Tibial nerve (tissue), 4 donors: Measurements from ENCODE around the gene ERC2. TPM values are rescaled to one million over a fixed set of nuclear protein-coding genes. Genes with fewer than 3 reads are reported as not detected.

Source experiments
- DNase-seq, 2 donors: peaks; one replicate each; pipeline ENCODE4 v3.0.0-alpha.2; 2019; ENCODE audit warnings: low spot score in 2 of 2
- H3K27ac ChIP-seq, 4 donors: fragments of 200-600 bp; sonication (generic) in 3 of 4; one replicate each; pipeline ENCODE4 v1.5.1; 2017 to 2019; ENCODE audit warnings: mild to moderate bottlenecking in 1 of 4
- H3K27me3 ChIP-seq, 2 donors: fragments of 200-600 bp; sonication (generic) in 1 of 2; one replicate each; pipeline versions ENCODE4 v1.5.1 to v1.6.0; 2017 to 2019
- H3K36me3 ChIP-seq, 3 donors: fragments of 200-600 bp; sonication (generic); one replicate each; pipeline ENCODE4 v1.5.1; 2018 to 2019
- H3K4me1 ChIP-seq, 4 donors: fragments of 200-600 bp; sonication (generic) in 3 of 4; one replicate each; pipeline ENCODE4 v1.5.1; 2017 to 2019
- H3K4me3 ChIP-seq, 4 donors: fragments of 200-600 bp; sonication (generic) in 3 of 4; one replicate each; pipeline ENCODE4 v1.5.1; 2017 to 2019; ENCODE audit warnings: mild to moderate bottlenecking in 1 of 4, moderate library complexity in 1 of 4
- H3K9me3 ChIP-seq, 4 donors: fragments of 200-600 bp; sonication (generic) in 3 of 4; one replicate each; pipeline ENCODE4 v1.5.1; 2017 to 2019
- EP300 ChIP-seq, 2 donors: sonication (generic); formaldehyde crosslinking; IDR thresholded peaks; one replicate each; pipeline ENCODE4 v1.6.1; 2017; ENCODE audit warnings: antibody characterized with exemption in 2 of 2, mild to moderate bottlenecking in 1 of 2
- POLR2A ChIP-seq, 2 donors: fragments of 450-650 bp; IDR thresholded peaks; one replicate each; pipeline ENCODE4 v1.6.1; 2017; ENCODE audit warnings: antibody characterized with exemption in 2 of 2, mild to moderate bottlenecking in 2 of 2, moderate library complexity in 2 of 2
- WGBS, 2 donors: methylation state at CpG; one replicate each; pipeline ENCODE4 v1.1.5; 2018; 5-methylcytosine and 5-hydroxymethylcytosine counted together
- total RNA-seq, 4 donors: library from RNA; depleted of rRNA; stranded (reverse); fragments of >200 nt; gene quantifications; one replicate each; pipeline ENCODE4 v1.1.0, GENCODE V29; 2016
- TF ChIP-seq, protein P1 (sequence below), 5 experiments: fragments of 200-600 bp in 3 of 5; fragments of 450-650 bp in 2 of 5; sonication (generic) in 3 of 5; IDR thresholded peaks; one replicate each; pipeline ENCODE4 v1.5.1; 2016 to 2019; ENCODE audit warnings: antibody characterized with exemption in 5 of 5, mild to moderate bottlenecking in 3 of 5, moderate library complexity in 2 of 5

Gene ERC2
- total RNA-seq, 4 donors from 2014 or later: 0.84 to 0.98 (median 0.90) TPM; not detected in 1

- TF ChIP-seq, protein P1, sequence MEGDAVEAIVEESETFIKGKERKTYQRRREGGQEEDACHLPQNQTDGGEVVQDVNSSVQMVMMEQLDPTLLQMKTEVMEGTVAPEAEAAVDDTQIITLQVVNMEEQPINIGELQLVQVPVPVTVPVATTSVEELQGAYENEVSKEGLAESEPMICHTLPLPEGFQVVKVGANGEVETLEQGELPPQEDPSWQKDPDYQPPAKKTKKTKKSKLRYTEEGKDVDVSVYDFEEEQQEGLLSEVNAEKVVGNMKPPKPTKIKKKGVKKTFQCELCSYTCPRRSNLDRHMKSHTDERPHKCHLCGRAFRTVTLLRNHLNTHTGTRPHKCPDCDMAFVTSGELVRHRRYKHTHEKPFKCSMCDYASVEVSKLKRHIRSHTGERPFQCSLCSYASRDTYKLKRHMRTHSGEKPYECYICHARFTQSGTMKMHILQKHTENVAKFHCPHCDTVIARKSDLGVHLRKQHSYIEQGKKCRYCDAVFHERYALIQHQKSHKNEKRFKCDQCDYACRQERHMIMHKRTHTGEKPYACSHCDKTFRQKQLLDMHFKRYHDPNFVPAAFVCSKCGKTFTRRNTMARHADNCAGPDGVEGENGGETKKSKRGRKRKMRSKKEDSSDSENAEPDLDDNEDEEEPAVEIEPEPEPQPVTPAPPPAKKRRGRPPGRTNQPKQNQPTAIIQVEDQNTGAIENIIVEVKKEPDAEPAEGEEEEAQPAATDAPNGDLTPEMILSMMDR (IDR thresholded peaks at IDR 0.05): peak in 4 of 5 experiments; percentile 11 to 38 (median 25)
- no peak for TF ChIP-seq EP300 (IDR thresholded peaks at IDR 0.05)
- Histone ChIP-seq H3K4me1 (no peaks in the 10 kb centered on the region), H3K27me3 (no peaks in the 10 kb centered on the region), H3K9me3 (no peaks in the 10 kb centered on the region), H3K36me3 (no peaks in the 10 kb centered on the region), H3K4me3 (no peak overlapping the region), H3K27ac (no peak overlapping the region)
- DNase-seq: no peak
Measured at GRCh38 chr3:55746808-55747413, 721.4 kb downstream of the ERC2 start.

DNA sequence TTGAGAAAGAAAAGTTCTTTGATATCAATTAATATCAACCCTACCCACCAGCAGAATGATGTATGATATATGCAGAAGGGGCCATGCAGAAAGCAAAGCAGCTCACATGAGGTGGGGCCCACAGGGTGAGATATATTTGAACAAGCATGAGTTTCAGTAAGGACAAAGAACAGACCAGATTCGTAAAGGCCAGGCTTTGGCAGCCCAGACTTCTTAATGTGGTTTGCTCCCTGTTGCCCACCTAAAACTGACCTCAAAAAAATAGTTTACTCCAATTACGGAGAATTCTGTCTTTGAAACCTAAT is 725.5 kb downstream of the ERC2 start:
- H3K36me3 ChIP-seq: no peaks in the 10 kb centered on the region
- no peak overlapping the region for H3K4me3 ChIP-seq
- WGBS, 2 donors: 77 to 80% methylated on average over 2 of the region's 2 CpGs
- TF ChIP-seq, protein P1 (IDR thresholded peaks at IDR 0.05): no peak
- TF ChIP-seq EP300 (IDR thresholded peaks at IDR 0.05) (no peak), POLR2A (IDR thresholded peaks at IDR 0.05) (no peak)
- H3K27me3 ChIP-seq: no peaks in the 10 kb centered on the region
- no peak overlapping the region for H3K27ac ChIP-seq
- DNase-seq: no peak
- no peaks in the 10 kb centered on the region for H3K4me1 ChIP-seq
- no peaks in the 10 kb centered on the region for H3K9me3 ChIP-seq

DNA sequence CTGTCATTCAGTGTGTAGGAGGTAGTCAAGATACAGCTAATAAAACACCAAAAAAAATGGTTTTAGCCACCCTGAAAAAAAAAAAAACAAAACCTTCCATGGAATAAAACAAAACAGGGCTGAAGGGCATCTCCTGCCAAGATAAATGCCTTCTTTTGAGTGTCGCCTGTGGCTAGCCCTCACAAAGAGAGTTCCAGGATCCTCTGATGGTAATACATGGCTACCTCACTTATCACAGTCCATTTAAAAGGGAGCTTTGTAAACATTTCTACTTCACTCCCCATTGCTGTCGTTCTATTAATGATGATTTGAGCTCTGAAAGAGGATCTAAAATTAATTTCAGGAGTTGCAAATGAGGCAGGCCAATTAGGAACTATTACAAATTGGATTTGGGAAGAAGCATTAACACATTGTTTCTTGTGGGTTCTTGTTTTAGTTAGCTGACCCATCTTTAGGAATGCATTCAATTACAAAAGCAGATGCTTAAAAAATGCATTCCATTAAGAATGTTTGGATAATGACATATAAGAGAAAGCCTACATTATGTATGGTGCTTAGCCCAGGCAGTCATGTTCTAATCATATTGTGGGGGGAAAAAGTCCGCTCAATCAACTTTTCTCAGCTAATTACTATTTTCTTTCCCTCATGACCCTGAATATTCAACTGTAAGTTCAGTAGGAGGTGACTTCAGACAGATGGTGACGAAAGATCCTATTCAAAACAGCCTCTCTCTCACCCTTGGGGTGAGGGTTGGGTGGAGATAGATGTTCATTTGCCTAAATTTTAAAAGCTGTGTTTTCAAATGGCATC is 726.0 kb downstream of the ERC2 start:
- Histone ChIP-seq H3K4me3 (no peak overlapping the region), H3K4me1 (no peaks in the 10 kb centered on the region), H3K36me3 (no peaks in the 10 kb centered on the region), H3K9me3 (no peaks in the 10 kb centered on the region), H3K27ac (no peak overlapping the region), H3K27me3 (no peaks in the 10 kb centered on the region)
- no peak for DNase-seq
- 72 to 76% methylated on average over 4 of the region's 4 CpGs for WGBS, 2 donors
- TF ChIP-seq, protein P1 (IDR thresholded peaks at IDR 0.05): no peak
- TF ChIP-seq EP300 (IDR thresholded peaks at IDR 0.05) (no peak), POLR2A (IDR thresholded peaks at IDR 0.05) (no peak)

GRCh38 chr3:55737186-55737585 is 731.1 kb downstream of the ERC2 start:
- no peaks in the 10 kb centered on the region for H3K27me3 ChIP-seq
- no peak overlapping the region for H3K4me3 ChIP-seq
- H3K36me3 ChIP-seq: no peaks in the 10 kb centered on the region
- no peaks in the 10 kb centered on the region for H3K9me3 ChIP-seq
- no peak overlapping the region for H3K27ac ChIP-seq
- DNase-seq: no peak
- no peaks in the 10 kb centered on the region for H3K4me1 ChIP-seq
- TF ChIP-seq EP300 (IDR thresholded peaks at IDR 0.05): no peak
- TF ChIP-seq, protein P1 (IDR thresholded peaks at IDR 0.05): no peak
- TF ChIP-seq POLR2A (IDR thresholded peaks at IDR 0.05): no peak
- WGBS, 2 donors: 65 to 67% methylated on average over 5 of the region's 5 CpGs

DNA sequence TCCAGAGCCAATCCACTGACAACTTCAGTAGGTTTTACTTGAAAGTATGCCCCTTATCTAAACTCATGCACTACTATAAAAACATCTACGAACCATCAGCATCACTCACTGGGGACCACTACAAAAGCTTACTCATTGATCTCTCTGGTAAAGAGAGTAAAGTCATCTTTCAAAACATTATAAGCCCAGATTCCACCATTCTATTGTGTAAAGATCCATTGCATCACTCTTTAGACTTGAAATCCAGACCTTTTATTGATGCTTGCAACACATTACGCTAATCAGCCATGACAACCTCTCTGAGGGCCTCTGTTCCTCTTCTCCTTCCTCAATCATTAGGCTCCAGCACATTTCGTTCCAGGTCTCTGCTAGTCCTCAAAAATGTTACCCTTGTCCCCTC is 732.3 kb downstream of the ERC2 start:
- WGBS, 2 donors: 67 to 73% methylated on average over 3 of the region's 3 CpGs
- TF ChIP-seq POLR2A (IDR thresholded peaks at IDR 0.05): no peak
- TF ChIP-seq EP300 (IDR thresholded peaks at IDR 0.05): no peak
- TF ChIP-seq, protein P1 (IDR thresholded peaks at IDR 0.05): no peak
- Histone ChIP-seq H3K4me1 (no peaks in the 10 kb centered on the region), H3K9me3 (no peaks in the 10 kb centered on the region), H3K27me3 (no peaks in the 10 kb centered on the region), H3K27ac (no peak overlapping the region), H3K36me3 (no peaks in the 10 kb centered on the region), H3K4me3 (no peak overlapping the region)
- DNase-seq: no peak
